Activated CD4-positive, alpha-beta memory T cell treated with anti-CD3 and anti-CD28 coated beads for 36 hours (primary cell): Measurements from ENCODE around the gene CIART. TPM values are rescaled to one million over a fixed set of nuclear protein-coding genes. Genes with fewer than 3 reads are reported as not detected.
"Not testable (repeated sequence)": the region's sequence is repeated elsewhere in the genome, so short reads cannot be mapped to it uniquely, and the experiment has no call there.

Experiments used
- CTCF ChIA-PET: fragments of 350-600 bp; sonication (Branson Sonifier 250); formaldehyde crosslinking; loops from one replicate; lab custom pipeline; 2021; ENCODE audit warnings: antibody characterized with exemption, inconsistent platforms; lab: Charles Lee
- POLR2A ChIA-PET: fragments of 350-600 bp; sonication (Branson Sonifier 250); formaldehyde crosslinking; loops from one replicate; lab custom pipeline; 2021; ENCODE audit warnings: antibody characterized with exemption; lab: Charles Lee
- DNase-seq: peaks from one replicate; pipeline ENCODE4 v3.0.0-alpha.2; 2020
- H3K27ac Mint-ChIP-seq: one replicate; pipeline ENCODE4 v1.8.0; 2021; ENCODE audit warnings: mixed read lengths
- H3K27me3 Mint-ChIP-seq: one replicate; pipeline ENCODE4 v1.8.0; 2021; ENCODE audit warnings: mixed read lengths
- H3K36me3 Mint-ChIP-seq: one replicate; pipeline ENCODE4 v1.8.0; 2021; ENCODE audit warnings: mixed read lengths
- H3K4me1 Mint-ChIP-seq: one replicate; pipeline ENCODE4 v1.8.0; 2021; ENCODE audit warnings: low read depth, mixed read lengths
- H3K4me3 Mint-ChIP-seq: one replicate; pipeline ENCODE4 v1.8.0; 2021; ENCODE audit warnings: mild to moderate bottlenecking, mixed read lengths
- H3K9me3 Mint-ChIP-seq: one replicate; pipeline ENCODE4 v1.8.0; 2021; ENCODE audit warnings: mixed read lengths
- intact Hi-C: fragments of 100-400 bp; cut with micrococcal nuclease; formaldehyde crosslinking; loops from one replicate; pipeline ENCODE4 v1.15.1; 2023
- total RNA-seq, 2 experiments: library from RNA; stranded (reverse); gene quantifications; one replicate each; pipeline ENCODE4 v1.2.3, GENCODE V29; 2021

Gene CIART
- total RNA-seq, 2 experiments from 2014 or later: 1.3 to 1.5 TPM

GRCh38 chr1:150311762-150312161, 29.4 kb downstream of the CIART start:
- intact Hi-C loops: no loop called here

DNA sequence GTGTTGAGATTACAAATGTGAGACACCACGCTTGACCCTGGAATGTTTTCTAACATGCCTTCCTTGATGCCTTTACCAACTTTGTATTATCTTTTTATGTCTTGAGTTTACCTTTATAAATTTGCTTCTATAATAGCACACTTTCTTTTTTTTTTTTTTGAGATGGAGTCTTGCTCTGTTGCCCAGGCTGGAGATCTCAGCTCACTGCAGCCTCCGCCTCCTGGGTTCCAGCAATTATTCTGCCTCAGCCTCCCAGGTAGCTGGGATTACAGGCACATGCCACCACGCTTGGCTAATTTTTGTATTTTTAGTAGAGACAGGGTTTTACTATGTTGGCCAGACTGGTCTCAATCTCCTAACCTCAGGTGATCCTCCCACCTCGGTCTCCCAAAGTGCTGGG, 32.3 kb downstream of the CIART start:
- H3K4me3 Mint-ChIP-seq, H3K9me3 Mint-ChIP-seq, CTCF ChIA-PET, DNase-seq, POLR2A ChIA-PET, intact Hi-C loops, H3K36me3 Mint-ChIP-seq, H3K4me1 Mint-ChIP-seq, H3K27me3 Mint-ChIP-seq, H3K27ac Mint-ChIP-seq: not testable (repeated sequence)

More at GRCh38 chr1:150311762-150312161, 29.4 kb downstream of the CIART start:
- CTCF ChIA-PET: interaction anchor here (1.1 kb wide), 1 partner anchor 56 kb away, joined by 3 read pairs; no protein-coding TSS in a partner anchor
- H3K4me1 Mint-ChIP-seq: no peaks in the 10 kb centered on the region
- H3K27ac Mint-ChIP-seq: no peak overlapping the region
- POLR2A ChIA-PET: interaction anchor here (0.9 kb wide), 1 partner anchor 9 kb away, joined by 3 read pairs; the partner anchor contains the start of gene PRPF3
- no peak for DNase-seq
- H3K36me3 Mint-ChIP-seq: peaks cover 7% of the 10 kb centered on the region
- no peaks in the 10 kb centered on the region for H3K9me3 Mint-ChIP-seq
- H3K4me3 Mint-ChIP-seq: no peak overlapping the region
- no peaks in the 10 kb centered on the region for H3K27me3 Mint-ChIP-seq

DNA sequence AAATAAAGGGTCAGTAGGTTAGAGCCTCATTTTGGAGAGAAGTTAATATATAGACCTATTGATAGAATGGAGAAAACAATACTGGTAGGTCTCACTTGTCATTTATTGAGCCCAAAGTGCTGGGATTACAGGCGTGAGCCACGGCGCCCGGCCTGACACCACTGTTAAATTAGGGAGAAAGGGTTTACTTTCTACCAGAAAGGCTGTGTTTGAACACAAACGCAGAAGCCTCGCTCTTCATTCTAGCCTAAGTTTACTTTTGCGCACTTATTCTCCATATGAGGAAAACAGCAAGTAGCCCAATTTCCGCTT, 38.3 kb downstream of the CIART start:
- no peak for DNase-seq
- ChIA-PET POLR2A (interaction anchor here (1.0 to 2.3 kb wide), 2 partner anchors 8 to 43 kb away, joined by 3 to 8 read pairs; partner anchors contain the start of gene RPRD2), CTCF (interaction anchor here (1.0 kb wide), 1 partner anchor 48 kb away, joined by 3 read pairs; the partner anchor contains the start of gene C1orf54)
- Mint-ChIP-seq H3K4me1 (peaks cover 23% of the 10 kb centered on the region), H3K27me3 (no peaks in the 10 kb centered on the region), H3K9me3 (no peaks in the 10 kb centered on the region), H3K27ac (peak overlapping the region; percentile 97), H3K4me3 (peak overlapping the region; percentile 99), H3K36me3 (peaks cover 17% of the 10 kb centered on the region)
- intact Hi-C loops: loop anchor here (2.0 to 5.0 kb wide), 3 partner anchors 52 to 607 kb away; partner anchors contain the start of genes APH1A, CA14 and SETDB1

GRCh38 chr1:150321826-150322166, 39.4 kb downstream of the CIART start:
- intact Hi-C loops: loop anchor here (1.0 to 5.0 kb wide), 7 partner anchors 28 to 606 kb away; partner anchors contain the start of genes APH1A, CA14, MRPS21 and RPRD2
- no peaks in the 10 kb centered on the region for H3K9me3 Mint-ChIP-seq
- H3K27ac Mint-ChIP-seq: peak overlapping the region; percentile 97
- ChIA-PET CTCF (interaction anchor here (1.0 to 1.8 kb wide), 2 partner anchors 49 to 66 kb away, joined by 3 to 14 read pairs; partner anchors contain the start of gene C1orf54), POLR2A (interaction anchor here (1.0 to 2.3 kb wide), 3 partner anchors 42 to 122 kb away, joined by 3 to 8 read pairs (median 4); partner anchors contain the start of gene RPRD2)
- peaks cover 27% of the 10 kb centered on the region for H3K36me3 Mint-ChIP-seq
- peaks cover 27% of the 10 kb centered on the region for H3K4me1 Mint-ChIP-seq
- peak overlapping the region; percentile 99 for H3K4me3 Mint-ChIP-seq
- no peak for DNase-seq
- no peaks in the 10 kb centered on the region for H3K27me3 Mint-ChIP-seq

DNA sequence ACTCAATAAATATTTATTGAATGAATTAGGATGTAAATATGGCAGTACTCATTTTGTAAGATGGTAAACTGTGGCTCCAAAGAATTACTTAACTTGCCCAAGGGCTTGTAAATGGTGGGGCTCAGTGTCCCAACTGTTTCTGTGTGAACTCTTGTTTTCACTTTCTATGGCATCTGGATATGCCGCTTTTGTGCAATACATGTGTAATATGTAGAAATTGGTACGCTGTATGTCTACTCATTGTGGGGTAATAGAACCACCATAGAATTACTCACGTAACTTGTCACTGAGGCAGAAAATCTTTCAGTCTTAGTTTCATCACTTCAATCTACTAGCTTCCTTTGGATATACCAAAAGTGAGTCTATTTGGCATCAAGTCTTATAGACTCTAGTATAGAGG, 40.0 kb downstream of the CIART start:
- H3K27me3 Mint-ChIP-seq: no peaks in the 10 kb centered on the region
- POLR2A ChIA-PET: interaction anchor here (0.7 to 2.3 kb wide), 5 partner anchors 24 to 122 kb away, joined by 3 to 8 read pairs (median 3); partner anchors contain the start of gene RPRD2
- H3K27ac Mint-ChIP-seq: peak overlapping the region; percentile 97
- peaks cover 29% of the 10 kb centered on the region for H3K36me3 Mint-ChIP-seq
- CTCF ChIA-PET: interaction anchor here (1.8 kb wide), 1 partner anchor 67 kb away, joined by 14 read pairs; no protein-coding TSS in a partner anchor
- intact Hi-C loops: loop anchor here (5.0 kb wide), 2 partner anchors 65 to 605 kb away; partner anchors contain the start of genes CA14 and SETDB1
- no peaks in the 10 kb centered on the region for H3K9me3 Mint-ChIP-seq
- H3K4me1 Mint-ChIP-seq: peaks cover 27% of the 10 kb centered on the region
- H3K4me3 Mint-ChIP-seq: peak overlapping the region; percentile 99
- DNase-seq: peak; percentile 41

- H3K9me3 Mint-ChIP-seq: no peaks in the 10 kb centered on the region
- H3K36me3 Mint-ChIP-seq: peaks cover 44% of the 10 kb centered on the region
- H3K27ac Mint-ChIP-seq: no peak overlapping the region
- no peaks in the 10 kb centered on the region for H3K27me3 Mint-ChIP-seq
- H3K4me3 Mint-ChIP-seq: no peak overlapping the region
- intact Hi-C loops: no loop called here
- POLR2A ChIA-PET: interaction anchor here (0.5 kb wide), 1 partner anchor 28 kb away, joined by 6 read pairs; no protein-coding TSS in a partner anchor
- CTCF ChIA-PET: no interaction called here
- peaks cover 6% of the 10 kb centered on the region for H3K4me1 Mint-ChIP-seq
- DNase-seq: no peak
Measured at GRCh38 chr1:150332651-150333290, 50.4 kb downstream of the CIART start.

Other genes starting within 250 kb of the CIART start
- gene VPS45, start 214.8 kb upstream of the CIART start, total RNA-seq: 10 to 100 TPM; 26.5 to 28.3 TPM
- 10 to 100 TPM; 28.7 to 31.8 TPM for gene PLEKHO1, start 132.6 kb upstream of the CIART start, total RNA-seq
- gene ANP32E, start 46.4 kb upstream of the CIART start, total RNA-seq: 100 to 1,000 TPM; 224 to 228 TPM
- gene CA14, start 24.8 kb upstream of the CIART start, total RNA-seq: not detected
- gene APH1A, start 13.5 kb upstream of the CIART start, total RNA-seq: 10 to 100 TPM; 96.6 to 96.8 TPM
- 1 to 10 TPM; 1.1 to 1.2 TPM for gene C1orf54, start 9.8 kb upstream of the CIART start, total RNA-seq
- gene MRPS21, start 11.3 kb downstream of the CIART start, total RNA-seq: 10 to 100 TPM; 78.6 to 82.9 TPM
- 10 to 100 TPM; 59.2 to 64.9 TPM for gene PRPF3, start 39.0 kb downstream of the CIART start, total RNA-seq
- gene RPRD2, start 81.6 kb downstream of the CIART start, total RNA-seq: 10 to 100 TPM; 22.2 to 22.6 TPM
- 10 to 100 TPM; 46.3 to 51.7 TPM for gene TARS2, start 204.9 kb downstream of the CIART start, total RNA-seq
- 1 to 10 TPM; 1.1 to 1.5 TPM for gene ECM1, start 225.6 kb downstream of the CIART start, total RNA-seq
- not detected for gene FALEC, start 233.2 kb downstream of the CIART start, total RNA-seq